ENCODE results near the gene CYP2E1.
"Not testable (repeated sequence)": the region's sequence is repeated elsewhere in the genome, so short reads cannot be mapped to it uniquely, and the experiment has no call there.

Gene CYP2E1

DNA sequence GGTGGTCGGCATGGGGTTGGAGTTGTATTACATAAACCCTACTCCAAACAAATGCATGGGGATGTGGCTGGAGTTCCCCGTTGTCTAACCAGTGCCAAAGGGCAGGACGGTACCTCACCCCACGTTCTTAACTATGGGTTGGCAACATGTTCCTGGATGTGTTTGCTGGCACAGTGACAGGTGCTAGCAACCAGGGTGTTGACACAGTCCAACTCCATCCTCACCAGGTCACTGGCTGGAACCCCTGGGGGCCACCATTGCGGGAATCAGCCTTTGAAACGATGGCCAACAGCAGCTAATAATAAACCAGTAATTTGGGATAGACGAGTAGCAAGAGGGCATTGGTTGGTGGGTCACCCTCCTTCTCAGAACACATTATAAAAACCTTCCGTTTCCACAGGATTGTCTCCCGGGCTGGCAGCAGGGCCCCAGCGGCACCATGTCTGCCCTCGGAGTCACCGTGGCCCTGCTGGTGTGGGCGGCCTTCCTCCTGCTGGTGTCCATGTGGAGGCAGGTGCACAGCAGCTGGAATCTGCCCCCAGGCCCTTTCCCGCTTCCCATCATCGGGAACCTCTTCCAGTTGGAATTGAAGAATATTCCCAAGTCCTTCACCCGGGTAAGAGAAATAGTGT is at the start of gene CYP2E1:
Gene CYP2E1 (plus strand): TSS at position 407 of the 632 bp plus-strand sequence. CDS start 33 bp downstream, at position 440.
- FAIRE-seq: no peak

DNA sequence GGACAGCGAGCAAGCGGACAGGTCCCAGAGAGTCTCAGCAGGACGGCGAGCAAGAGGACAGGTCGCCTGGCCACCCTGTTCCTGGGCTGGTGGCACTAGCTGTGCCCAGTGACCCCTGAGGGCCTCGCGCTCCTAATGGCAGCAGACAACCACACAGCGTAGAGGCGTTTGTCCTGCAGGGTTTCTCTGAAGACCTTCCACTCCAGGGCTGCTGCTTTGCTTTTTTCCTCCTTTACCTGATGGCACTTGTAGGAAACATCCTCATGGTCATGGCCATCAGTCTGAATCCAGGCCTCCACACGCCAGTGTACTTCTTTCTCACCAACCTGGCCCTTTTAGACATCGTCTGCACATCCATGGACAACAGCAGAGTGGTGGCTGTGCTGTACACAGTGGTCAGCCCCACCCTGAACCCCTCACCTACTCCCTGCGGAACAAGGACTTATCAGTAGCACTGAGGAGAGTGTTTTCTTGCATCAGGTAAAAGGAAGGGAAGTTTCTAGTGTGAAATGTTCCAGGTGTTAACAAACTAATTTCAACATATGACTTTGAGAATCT is 46.0 kb upstream of the CYP2E1 start:
- FAIRE-seq: no peak

GRCh38 chr10:133481657-133482056 is 45.5 kb upstream of the CYP2E1 start:
- FAIRE-seq: no peak

GRCh38 chr10:133484818-133485217 is 42.3 kb upstream of the CYP2E1 start:
- FAIRE-seq: no peak

- FAIRE-seq: no peak
Observed at GRCh38 chr10:133487085-133487484, 40.1 kb upstream of the CYP2E1 start.

DNA sequence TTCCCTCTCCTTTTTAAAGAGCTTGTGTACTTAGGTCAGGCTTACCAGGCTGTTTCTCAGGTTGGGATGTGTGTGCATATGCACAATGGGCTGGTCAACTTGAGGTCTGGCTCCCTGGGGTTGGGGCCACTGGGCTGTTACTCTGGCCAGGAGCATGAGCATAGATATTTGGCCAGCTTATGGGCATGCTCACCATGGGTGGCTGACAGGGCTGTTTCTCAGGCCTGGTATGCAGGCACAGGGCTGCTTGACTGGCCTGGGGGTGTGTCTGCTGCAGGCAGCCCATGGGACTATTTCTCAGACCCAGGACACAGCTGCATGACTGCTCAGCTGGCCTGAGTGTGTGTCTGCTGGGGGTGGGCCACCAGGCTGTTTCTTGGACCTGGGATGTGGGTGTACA is 38.8 kb upstream of the CYP2E1 start:
- no peak for FAIRE-seq

- FAIRE-seq: no peak
Observed at GRCh38 chr10:133489816-133490588, 37.2 kb upstream of the CYP2E1 start.

GRCh38 chr10:133493562-133493961 is 33.6 kb upstream of the CYP2E1 start:
- FAIRE-seq: not testable (repeated sequence)

DNA sequence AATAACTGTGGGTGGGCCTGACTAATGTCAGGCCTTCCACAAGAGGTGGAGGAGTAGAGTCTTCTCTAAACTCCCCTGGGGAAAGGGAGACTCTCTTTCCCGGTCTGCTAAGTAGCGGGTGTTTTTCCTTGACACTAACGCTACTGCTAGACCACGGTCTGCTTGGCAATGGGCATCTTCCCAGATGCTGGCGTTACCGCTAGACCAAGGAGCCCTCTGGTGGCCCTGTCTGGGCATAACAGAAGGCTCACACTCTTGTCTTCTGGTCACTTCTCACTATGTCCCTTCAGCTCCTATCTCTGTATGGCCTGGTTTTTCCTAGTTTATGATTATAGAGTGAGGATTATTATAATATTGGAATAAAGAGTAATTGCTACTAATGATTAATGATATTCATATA is 29.8 kb upstream of the CYP2E1 start:
- FAIRE-seq: not testable (repeated sequence)

GRCh38 chr10:133499176-133499575 is 28.0 kb upstream of the CYP2E1 start:
- not testable (repeated sequence) for FAIRE-seq

GRCh38 chr10:133500897-133501296 is 26.3 kb upstream of the CYP2E1 start:
- FAIRE-seq: not testable (repeated sequence)

GRCh38 chr10:133509700-133510099 is 17.5 kb upstream of the CYP2E1 start:
- no peak for FAIRE-seq

DNA sequence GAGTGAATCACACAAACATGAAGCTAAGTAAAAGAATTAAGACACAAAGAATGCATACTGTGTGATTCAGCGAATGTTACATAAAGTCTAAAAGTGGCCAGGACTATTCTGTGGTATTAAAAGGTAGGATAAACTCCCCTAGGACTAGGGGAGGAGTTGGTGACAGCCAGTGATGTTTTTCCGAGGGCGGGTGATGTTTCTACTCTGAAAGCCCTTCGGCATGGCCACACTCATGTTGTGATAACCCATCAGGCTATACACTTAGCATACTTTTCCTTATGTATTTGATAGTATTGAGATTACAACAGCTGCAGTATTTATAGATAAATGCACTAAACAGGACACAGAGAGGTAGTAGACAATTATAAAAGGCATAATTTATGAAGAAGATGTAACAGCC is 15.8 kb upstream of the CYP2E1 start:
- FAIRE-seq: no peak

- no peak for FAIRE-seq
Observed at GRCh38 chr10:133511907-133512528, 15.1 kb upstream of the CYP2E1 start.

- FAIRE-seq: no peak
Observed at GRCh38 chr10:133515471-133515870, 11.7 kb upstream of the CYP2E1 start.

- no peak for FAIRE-seq
Observed at GRCh38 chr10:133516057-133516456, 11.1 kb upstream of the CYP2E1 start.

DNA sequence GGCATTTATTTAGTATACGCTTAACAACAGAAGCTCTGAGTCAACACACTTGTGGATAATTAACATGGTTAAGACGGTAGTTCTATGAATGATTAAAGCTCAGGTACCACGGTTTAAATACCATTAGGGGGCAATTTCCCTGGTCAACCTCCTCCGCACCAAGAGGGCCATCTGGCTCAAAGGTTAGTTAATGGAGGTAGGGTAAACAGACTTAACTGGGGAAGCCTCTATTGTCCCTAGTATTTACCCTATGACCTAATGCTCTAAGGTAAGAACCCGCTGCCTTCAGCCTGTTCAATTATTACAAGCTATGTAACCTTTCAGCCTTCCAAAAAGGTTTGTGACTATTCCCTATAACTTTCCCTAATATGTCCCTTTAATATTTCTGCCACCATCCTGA is 8.6 kb upstream of the CYP2E1 start:
- not testable (repeated sequence) for FAIRE-seq

- no peak for FAIRE-seq
Observed at GRCh38 chr10:133520193-133520738, 6.9 kb upstream of the CYP2E1 start.

DNA sequence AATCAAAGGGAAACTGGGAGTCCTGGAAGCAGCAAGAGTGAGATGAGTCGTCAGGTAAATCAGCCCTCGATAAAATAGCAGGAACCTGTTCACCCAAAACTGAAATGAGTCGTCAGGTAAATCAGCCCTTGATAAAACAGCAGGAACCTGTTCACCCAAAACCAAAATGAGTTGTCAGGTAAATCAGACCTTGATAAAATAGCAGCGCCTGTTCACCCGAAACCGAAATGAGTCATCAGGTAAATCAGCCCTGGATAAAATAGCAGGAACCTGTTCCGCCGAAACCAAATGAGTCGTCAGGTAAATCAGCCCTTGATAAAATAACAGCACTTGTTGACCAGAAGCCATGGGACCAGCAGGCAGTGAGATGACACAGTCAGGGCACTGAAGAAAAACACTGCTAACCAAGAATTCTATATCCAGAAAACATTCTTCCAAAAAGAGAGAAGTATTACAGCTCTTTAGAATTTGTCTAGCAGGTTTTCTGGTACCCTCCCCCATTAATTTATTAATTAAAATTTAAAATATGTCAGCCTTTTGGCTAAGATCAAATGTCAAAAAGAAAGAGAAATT is 3.4 kb upstream of the CYP2E1 start:
- no peak for FAIRE-seq

GRCh38 chr10:133525444-133525843 is 1.7 kb upstream of the CYP2E1 start:
- FAIRE-seq: no peak

- no peak for FAIRE-seq
Observed at GRCh38 chr10:133527771-133528271, 658 bp downstream of the CYP2E1 start.

DNA sequence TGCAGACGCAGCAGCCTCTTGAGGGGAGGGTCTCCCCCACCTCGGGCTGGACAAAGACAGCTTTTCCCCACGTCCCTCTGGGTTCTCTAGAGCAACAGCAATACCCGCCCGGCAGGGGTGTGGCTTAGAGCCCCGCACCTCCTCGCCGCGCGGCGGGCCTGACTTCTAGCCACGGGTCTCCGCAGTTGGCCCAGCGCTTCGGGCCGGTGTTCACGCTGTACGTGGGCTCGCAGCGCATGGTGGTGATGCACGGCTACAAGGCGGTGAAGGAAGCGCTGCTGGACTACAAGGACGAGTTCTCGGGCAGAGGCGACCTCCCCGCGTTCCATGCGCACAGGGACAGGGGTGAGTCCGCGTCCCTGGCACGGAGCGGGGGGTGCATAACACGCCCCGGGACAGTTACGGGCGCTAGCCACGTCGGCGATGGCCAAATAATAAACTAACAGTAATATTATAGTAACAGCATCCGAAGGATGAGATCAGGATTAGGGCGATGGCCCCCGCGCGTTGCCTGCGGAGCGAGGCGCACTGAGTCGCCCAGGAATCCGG is 1.2 kb downstream of the CYP2E1 start:
- FAIRE-seq: no peak
